ENCODE measurements around the gene METAP1D.

The METAP1D gene

GRCh38 chr2:172090044-172090961, 90.5 kb downstream of the METAP1D start:
- FAIRE-seq: no peak
- no peak for DNase-seq (ENCODE audit: low spot score)

DNA sequence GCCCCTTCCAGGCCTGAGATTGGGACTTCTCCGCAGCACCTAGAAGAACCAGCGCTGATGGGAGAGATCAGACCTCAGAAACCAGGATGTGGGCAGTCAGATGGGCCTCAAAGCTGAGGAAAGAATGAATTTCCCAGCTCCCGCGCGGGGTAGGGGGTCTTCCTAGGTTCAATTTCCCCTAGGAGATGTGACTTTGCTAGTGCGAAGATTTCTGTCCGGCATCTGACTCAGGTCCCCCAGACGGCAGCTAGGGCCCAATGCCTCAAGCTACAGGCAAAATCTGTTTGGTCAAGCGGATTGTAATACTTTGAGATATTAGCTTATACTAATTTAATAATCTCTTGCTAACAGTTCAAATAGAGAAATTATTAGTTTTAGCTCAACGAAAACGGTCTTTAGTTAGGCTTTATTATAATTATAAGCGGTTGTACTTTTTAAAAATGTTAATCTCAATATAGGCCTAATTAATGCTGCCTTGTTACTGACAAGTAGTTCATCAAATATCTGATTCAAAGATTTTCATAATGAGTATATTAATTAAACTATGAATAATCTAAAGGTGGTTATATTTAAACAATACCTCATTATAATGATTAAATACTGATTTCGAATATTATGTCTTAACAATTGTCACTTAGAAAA, 91.4 kb downstream of the METAP1D start:
- FAIRE-seq (no peak), DNase-seq (ENCODE audit: low spot score) (no peak)

DNA sequence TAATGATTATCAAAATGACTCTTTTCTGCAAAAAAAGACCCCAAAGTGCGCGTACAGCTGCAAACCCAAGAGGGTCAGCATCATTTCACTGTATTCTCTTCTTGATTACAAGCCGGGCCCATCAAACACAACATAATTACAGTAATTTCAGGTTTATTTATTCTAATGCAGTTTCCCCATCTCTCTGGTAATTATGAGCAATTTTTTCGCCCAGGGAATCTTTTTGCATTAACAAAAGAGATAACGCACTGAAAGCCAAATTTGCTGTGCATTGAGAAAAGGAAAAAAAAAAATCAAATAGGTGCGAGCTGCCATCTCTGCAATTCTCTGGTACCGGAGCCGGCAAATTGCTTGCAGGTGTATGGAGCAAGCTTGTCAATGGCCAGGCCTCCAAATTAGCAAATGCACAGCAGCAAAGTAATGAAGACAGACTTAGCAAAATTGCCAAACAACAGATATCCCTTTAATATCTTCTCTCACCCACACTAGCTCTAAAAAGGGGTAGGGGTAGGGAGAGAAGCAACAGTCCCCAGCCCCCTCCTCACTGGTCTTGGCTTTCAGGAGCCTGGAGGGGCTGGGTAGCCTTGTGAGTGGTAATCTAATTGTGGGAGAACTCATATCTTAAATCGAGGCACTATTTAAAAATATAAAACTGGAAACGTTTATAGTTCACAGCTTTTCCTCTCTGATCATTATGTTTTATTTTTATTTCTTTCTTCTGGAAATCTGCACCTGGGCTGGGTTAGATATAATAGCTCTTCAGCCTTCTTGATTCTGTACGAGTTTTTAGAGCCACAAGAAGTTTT, 92.2 kb downstream of the METAP1D start:
- DNase-seq (ENCODE audit: low spot score) (no peak), FAIRE-seq (no peak)

- DNase-seq (ENCODE audit: low spot score) (no peak), FAIRE-seq (no peak)
These were observed 93.1 kb downstream of the METAP1D start for GRCh38 chr2:172092716-172093415.

GRCh38 chr2:172093416-172094293, 93.9 kb downstream of the METAP1D start:
- no peak for DNase-seq (ENCODE audit: low spot score)
- no peak for FAIRE-seq

- FAIRE-seq (no peak), DNase-seq (ENCODE audit: low spot score) (peak; percentile 28)
These were observed 94.8 kb downstream of the METAP1D start for GRCh38 chr2:172094294-172095145.

DNA sequence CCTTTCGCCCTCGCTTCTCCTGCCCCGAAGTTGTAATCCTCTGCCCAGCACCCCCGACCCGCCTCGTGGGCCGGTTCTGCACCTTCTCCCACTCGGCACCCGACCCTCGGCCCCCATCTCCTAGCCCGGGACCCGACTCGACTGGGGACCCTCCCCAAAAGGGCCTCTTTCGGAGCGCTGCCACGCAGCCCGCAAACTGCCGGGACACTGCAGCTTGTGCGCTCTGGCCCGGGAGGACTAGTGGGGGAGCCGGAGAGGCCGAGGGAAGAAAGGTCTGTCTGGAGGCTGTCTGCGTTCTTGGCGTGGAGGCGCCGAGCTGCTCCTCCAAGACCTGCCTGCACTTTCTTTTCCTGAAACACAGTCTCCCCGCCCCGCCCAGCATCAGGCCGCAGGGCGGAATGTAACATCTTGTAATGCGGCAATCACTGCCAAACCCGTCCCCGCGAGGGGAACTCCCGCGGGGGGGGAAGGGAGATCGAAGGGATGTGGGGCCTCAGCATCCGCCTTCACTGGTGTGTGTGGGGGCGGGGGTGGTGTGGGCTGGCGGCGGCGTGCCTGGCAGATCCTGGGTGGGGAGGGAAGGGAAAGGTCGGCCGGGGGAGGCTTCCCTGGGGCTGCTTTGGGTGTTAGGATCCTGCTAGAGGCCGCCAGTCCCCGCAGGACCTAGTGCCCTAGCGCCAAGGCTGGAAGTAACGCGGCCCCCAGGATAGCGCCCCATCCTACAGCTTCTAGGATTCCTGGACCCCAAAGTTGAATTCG, 95.6 kb downstream of the METAP1D start:
- peak; percentile 59 for FAIRE-seq

DNA sequence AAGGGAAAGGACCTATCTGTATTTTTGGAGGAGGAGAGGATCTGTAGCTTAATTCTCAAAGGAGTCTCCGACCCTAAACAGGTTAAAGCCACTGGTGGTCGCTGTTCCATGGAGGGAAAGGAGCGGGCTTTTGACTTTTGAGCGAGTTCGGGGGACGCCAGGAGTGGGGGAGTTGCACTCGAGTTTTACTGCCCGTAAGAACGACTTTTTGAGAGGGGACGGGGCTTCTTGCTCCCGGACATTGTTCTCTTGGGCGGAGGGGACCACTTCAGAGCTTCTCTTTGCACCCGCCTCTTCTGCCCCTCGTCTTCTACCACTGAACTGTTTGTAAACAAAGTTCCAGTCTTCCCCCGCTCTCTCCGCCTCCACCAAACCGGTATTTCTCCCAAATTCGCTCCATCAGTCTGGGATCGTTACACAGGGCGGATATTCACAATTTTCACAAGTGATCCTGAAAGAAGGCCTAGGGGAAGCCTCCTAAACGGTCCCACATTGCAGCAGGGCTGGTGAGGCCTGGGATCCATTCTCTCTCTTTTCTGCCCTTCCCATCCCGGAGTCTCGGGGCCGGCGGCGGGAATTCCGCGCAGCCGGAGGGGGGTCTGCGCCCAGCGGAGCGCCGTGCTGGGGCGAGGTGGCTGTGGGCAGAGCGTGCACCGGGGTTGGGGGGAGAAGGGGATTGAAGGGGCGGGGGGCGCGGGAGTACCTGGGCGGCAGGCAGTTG, 96.3 kb downstream of the METAP1D start:
- no peak for DNase-seq (ENCODE audit: low spot score)
- FAIRE-seq: no peak

More for the DNA sequence above, 95.6 kb downstream of the METAP1D start:
- peak; percentile 93 for DNase-seq (ENCODE audit: low spot score)

GRCh38 chr2:172096626-172097547, 97.1 kb downstream of the METAP1D start:
- FAIRE-seq: peak; percentile 81
- peak; percentile 87 for DNase-seq (ENCODE audit: low spot score)

DNA sequence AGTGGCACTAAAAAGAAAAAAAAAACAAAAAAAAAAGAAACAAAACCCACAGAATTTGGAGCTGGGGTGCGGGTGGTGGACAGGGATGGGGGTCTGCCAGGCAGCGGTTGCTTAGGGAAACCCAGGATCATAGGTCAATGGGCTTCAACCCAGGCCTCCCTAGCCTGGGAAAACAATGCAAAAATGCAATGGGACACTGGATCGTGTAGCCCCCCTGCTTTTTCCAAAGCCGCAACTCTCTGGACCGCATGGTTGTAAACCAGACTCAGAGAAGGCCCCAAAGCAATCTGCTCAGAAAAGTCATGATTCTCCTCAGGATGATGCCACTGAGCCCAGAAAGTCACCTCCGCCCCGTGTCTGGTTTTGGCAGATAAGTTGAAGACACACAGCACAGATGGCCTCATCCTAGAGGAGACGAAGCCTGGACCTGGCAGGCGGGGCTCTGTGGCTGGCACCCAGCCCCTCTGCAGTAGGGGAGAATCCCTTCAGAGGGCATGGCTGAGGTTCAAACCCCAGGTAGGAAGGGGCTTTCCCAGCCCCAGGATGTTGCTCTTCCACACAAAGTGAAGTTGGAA, 97.9 kb downstream of the METAP1D start:
- FAIRE-seq (peak; percentile 77), DNase-seq (ENCODE audit: low spot score) (peak; percentile 76)

DNA sequence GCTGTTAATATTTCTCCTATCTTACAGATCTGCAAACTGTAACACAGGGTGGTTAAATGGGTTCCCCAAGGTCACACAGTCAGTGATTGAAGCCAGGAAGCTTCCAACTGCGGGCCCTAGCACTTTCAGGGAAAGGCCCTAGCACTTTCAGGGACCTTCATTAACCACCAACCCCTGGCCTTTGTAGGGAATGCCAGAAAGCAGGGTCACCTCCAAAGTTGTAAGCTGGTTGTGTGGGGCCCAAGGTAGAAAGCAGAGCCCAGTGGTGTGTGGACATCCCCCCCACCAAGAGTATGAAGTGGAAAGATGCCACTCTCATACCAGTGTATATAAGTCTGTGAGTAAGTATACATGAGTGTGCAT, 98.5 kb downstream of the METAP1D start:
- no peak for DNase-seq (ENCODE audit: low spot score)
- no peak for FAIRE-seq

DNA sequence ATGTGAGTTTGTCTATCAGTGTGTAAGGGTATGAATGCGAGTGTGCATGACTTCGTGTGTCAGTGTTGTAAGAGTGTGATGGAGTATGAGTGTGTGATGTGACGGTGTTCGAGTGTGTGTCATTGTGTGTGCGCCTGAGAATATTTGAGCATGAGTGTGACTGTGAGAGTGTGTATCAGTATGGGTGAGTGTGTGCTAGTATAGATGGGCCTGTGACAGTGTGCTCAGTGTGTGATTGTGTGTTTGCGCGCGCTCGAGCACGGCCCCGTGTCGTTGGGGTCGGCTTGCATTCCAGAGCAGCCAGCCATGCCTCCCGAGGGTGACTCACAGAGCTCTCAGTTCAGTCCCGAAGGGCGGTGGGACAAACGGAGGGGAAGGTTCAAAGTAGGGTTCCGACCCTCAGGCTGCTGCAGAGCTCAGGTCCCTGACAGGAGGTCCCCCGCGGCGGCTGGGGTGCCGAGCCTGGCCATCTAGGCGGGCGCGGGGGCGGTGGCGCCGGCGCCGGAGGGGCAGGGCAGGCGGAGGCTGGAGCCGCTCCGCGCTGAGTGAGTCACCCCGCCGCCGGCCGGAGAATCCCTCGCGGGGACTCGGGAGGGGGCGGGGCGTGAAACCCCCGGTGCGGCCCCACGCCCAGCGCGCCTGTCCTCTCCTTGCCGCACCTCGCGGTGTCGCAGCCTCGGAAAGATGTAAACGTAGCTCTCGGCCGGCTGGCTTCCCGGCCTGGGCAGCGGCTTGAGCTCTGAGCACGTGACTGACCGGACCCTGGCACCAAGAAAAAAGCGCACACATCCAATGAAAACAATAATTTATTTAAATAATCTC, 99.1 kb downstream of the METAP1D start:
- DNase-seq (ENCODE audit: low spot score) (peak; percentile 97), FAIRE-seq (peak; percentile 84)

- FAIRE-seq: peak; percentile 21
These were observed 99.8 kb downstream of the METAP1D start for GRCh38 chr2:172099472-172100079.

DNA sequence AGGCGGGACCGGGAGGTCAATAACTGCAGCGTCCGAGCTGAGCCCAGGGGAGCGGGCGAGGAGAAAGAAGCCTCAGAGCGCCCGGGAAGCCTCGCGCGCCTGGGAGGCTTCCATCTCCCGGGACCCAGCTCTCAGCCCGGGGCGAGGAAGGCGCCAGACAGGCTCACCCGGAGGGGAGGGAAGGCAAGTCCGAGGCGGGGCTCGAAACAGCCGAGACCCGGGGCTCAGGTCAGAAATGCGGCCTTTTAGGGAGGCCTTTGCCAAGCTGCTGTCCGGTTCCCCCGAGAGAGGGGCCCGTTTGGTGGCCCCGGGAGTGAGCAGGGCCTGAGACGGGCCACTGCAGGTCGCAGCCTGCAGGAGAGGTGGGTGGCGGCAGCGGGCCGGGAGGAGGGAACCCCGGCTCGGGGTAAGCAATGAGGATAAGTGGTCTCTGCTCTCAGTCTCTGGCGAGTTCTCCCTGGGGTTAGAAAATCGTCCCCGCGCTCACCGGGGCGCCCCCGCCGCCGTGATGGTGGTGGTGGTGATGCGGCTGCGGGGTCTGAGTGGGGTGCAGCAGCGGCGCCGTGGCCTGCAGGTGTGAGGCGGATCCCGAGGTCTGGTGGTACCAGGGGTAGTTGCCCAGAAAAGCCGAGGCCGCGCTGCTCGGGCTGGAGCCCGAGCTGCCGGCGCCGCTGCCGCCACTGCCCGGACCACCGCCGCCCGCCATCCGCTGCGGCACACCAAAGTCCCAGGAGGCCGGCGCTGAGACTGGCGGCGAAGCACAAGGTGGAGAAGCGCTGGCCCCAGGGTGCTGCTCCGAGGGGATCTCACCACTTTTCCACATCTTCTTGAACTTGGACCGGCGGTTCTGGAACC, 100.6 kb downstream of the METAP1D start:
- DNase-seq (ENCODE audit: low spot score) (no peak), FAIRE-seq (no peak)

More at GRCh38 chr2:172099472-172100079, 99.8 kb downstream of the METAP1D start:
- no peak for DNase-seq (ENCODE audit: low spot score)
